HepG2 (cell line): ENCODE data around the gene PACSIN1. TPM values are rescaled to one million over a fixed set of nuclear protein-coding genes. Genes with fewer than 3 reads are reported as not detected.

Experiments used
- BATF2 ChIP-seq: sonication (generic); formaldehyde crosslinking; IDR thresholded peaks from 2 replicates; pipeline ENCODE4 v1.8.0; 2022; ENCODE audit warnings: mild to moderate bottlenecking, missing genetic modification reagents, moderate library complexity
- HMGA1 ChIP-seq: sonication (generic); formaldehyde crosslinking; conservative IDR thresholded peaks from 2 replicates; pipeline ENCODE4 v1.4.0; 2020; ENCODE audit warnings: missing genetic modification reagents
- HNF1B ChIP-seq: sonication (generic); formaldehyde crosslinking; IDR thresholded peaks from 2 replicates; pipeline ENCODE4 v1.5.1; 2020; ENCODE audit warnings: mild to moderate bottlenecking, moderate library complexity, missing genetic modification reagents
- HNRNPH1 ChIP-seq: fragments of 200-400 bp; formaldehyde crosslinking; optimal IDR thresholded peaks from 2 replicates; pipeline ENCODE3; 2017; ENCODE audit warnings: mild to moderate bottlenecking, low read depth, low read length
- IKZF1 ChIP-seq: fragments of 450-650 bp; IDR thresholded peaks from 2 replicates; pipeline ENCODE4 v1.7.1; 2016
- KDM5B ChIP-seq: sonication (generic); formaldehyde crosslinking; IDR thresholded peaks from 2 replicates; pipeline ENCODE4 v1.4.0; 2020; ENCODE audit warnings: missing genetic modification reagents, mild to moderate bottlenecking, borderline replicate concordance
- KMT2B ChIP-seq: IDR thresholded peaks from 2 replicates; pipeline ENCODE4 v1.6.1; 2016; ENCODE audit warnings: missing genetic modification reagents, missing compliant biosample characterization
- NFE2 ChIP-seq: sonication (generic); formaldehyde crosslinking; IDR thresholded peaks from 2 replicates; pipeline ENCODE4 v1.4.0; 2020; ENCODE audit warnings: missing genetic modification reagents
- NFKB2 ChIP-seq: sonication (generic); formaldehyde crosslinking; IDR thresholded peaks from 2 replicates; pipeline ENCODE4 v1.4.0; 2020; ENCODE audit warnings: missing genetic modification reagents, borderline replicate concordance
- PPARG ChIP-seq: conservative IDR thresholded peaks from 2 replicates; pipeline ENCODE4 v1.6.1; 2016; ENCODE audit warnings: missing biosample characterization, missing genetic modification reagents
- RBFOX2 ChIP-seq: fragments of 200-400 bp; formaldehyde crosslinking; IDR thresholded peaks from 2 replicates; pipeline ENCODE4 v1.6.1; 2017; ENCODE audit warnings: low read depth, mild to moderate bottlenecking, low read length
- SNAPC5 ChIP-seq: sonication (generic); formaldehyde crosslinking; IDR thresholded peaks from 2 replicates; pipeline ENCODE4 v1.8.1; 2023; ENCODE audit warnings: mild to moderate bottlenecking, missing genetic modification reagents, borderline replicate concordance
- SOX6 ChIP-seq, 2 experiments: fragments of 450-650 bp in 1 of 2; sonication (generic) in 1 of 2; formaldehyde crosslinking in 1 of 2; IDR thresholded peaks; 2 replicates each; pipeline versions ENCODE4 v1.4.0 to v1.6.1; 2017 to 2020; ENCODE audit warnings: antibody characterized with exemption in 1 of 2, mild to moderate bottlenecking in 1 of 2, missing genetic modification reagents in 1 of 2
- STAG1 ChIP-seq: sonication (generic); formaldehyde crosslinking; IDR thresholded peaks from 2 replicates; pipeline ENCODE4 v1.4.0; 2020; ENCODE audit warnings: missing genetic modification reagents
- ZBTB7B ChIP-seq: sonication (generic); formaldehyde crosslinking; IDR thresholded peaks from 2 replicates; pipeline ENCODE4 v1.4.0; 2020; ENCODE audit warnings: missing genetic modification reagents
- ZNF225 ChIP-seq: sonication (generic); formaldehyde crosslinking; IDR thresholded peaks from 2 replicates; pipeline ENCODE4 v1.4.0; 2020; ENCODE audit warnings: mild to moderate bottlenecking, missing genetic modification reagents
- ZNF558 ChIP-seq: sonication (generic); formaldehyde crosslinking; IDR thresholded peaks from 2 replicates; pipeline ENCODE4 v1.9.0; 2022; ENCODE audit warnings: mild to moderate bottlenecking, missing genetic modification reagents, borderline replicate concordance
- ZNF746 ChIP-seq: sonication (generic); formaldehyde crosslinking; IDR thresholded peaks from 2 replicates; pipeline ENCODE4 v1.8.0; 2022; ENCODE audit warnings: mild to moderate bottlenecking, missing genetic modification reagents
- ZNF782 ChIP-seq: sonication (generic); formaldehyde crosslinking; IDR thresholded peaks from 2 replicates; pipeline ENCODE4 v1.4.0; 2020; ENCODE audit warnings: missing genetic modification reagents, mild to moderate bottlenecking, borderline replicate concordance
- ZNF790 ChIP-seq: sonication (generic); formaldehyde crosslinking; IDR thresholded peaks from 2 replicates; pipeline ENCODE4 v1.8.0; 2022; ENCODE audit warnings: missing genetic modification reagents, mild to moderate bottlenecking, borderline replicate concordance
- polyA plus RNA-seq, 8 experiments: library from polyadenylated mRNA; depleted of rRNA in 3 of 8; stranded (reverse) in 7 of 8; unstranded in 1 of 8; fragments of >200 nt; fragmentation: Illumina TruSeq in 4 of 8; extraction: Trizol in 4 of 8; gene quantifications; 2 replicates each; pipeline versions ENCODE4 v1.2.1 to v1.2.3, GENCODE V29; 2011 to 2016; ENCODE audit warnings: low read depth in 4 of 8, missing spikeins in 1 of 8, mixed read lengths in 1 of 8; ENCODE audit not compliant: insufficient read depth in 1 of 8
- total RNA-seq, 5 experiments: library from RNA; depleted of rRNA; stranded (reverse); fragments of >200 nt; fragmentation: Illumina TruSeq; extraction: Trizol; gene quantifications; 2 replicates each; pipeline ENCODE4 v1.2.3, GENCODE V29; 2016; ENCODE audit warnings: low read depth in 1 of 5
- TF ChIP-seq, protein P1 (sequence below): sonication (generic); formaldehyde crosslinking; conservative IDR thresholded peaks from 2 replicates; pipeline ENCODE4 v1.4.0; 2020; ENCODE audit warnings: mild to moderate bottlenecking, missing genetic modification reagents, moderate library complexity

PACSIN1 gene
- total and polyA plus RNA-seq, 2 of the 13 experiments (the other 11 are each of a cell fraction or from before 2014, with no cell fraction given), result not detected

- TF ChIP-seq, protein P1, sequence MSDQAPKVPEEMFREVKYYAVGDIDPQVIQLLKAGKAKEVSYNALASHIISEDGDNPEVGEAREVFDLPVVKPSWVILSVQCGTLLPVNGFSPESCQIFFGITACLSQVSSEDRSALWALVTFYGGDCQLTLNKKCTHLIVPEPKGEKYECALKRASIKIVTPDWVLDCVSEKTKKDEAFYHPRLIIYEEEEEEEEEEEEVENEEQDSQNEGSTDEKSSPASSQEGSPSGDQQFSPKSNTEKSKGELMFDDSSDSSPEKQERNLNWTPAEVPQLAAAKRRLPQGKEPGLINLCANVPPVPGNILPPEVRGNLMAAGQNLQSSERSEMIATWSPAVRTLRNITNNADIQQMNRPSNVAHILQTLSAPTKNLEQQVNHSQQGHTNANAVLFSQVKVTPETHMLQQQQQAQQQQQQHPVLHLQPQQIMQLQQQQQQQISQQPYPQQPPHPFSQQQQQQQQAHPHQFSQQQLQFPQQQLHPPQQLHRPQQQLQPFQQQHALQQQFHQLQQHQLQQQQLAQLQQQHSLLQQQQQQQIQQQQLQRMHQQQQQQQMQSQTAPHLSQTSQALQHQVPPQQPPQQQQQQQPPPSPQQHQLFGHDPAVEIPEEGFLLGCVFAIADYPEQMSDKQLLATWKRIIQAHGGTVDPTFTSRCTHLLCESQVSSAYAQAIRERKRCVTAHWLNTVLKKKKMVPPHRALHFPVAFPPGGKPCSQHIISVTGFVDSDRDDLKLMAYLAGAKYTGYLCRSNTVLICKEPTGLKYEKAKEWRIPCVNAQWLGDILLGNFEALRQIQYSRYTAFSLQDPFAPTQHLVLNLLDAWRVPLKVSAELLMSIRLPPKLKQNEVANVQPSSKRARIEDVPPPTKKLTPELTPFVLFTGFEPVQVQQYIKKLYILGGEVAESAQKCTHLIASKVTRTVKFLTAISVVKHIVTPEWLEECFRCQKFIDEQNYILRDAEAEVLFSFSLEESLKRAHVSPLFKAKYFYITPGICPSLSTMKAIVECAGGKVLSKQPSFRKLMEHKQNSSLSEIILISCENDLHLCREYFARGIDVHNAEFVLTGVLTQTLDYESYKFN (CRISPR knock-in tag), result peak; percentile 70
- no peak; the same call in 1 of the 2 replicates for TF ChIP-seq ZBTB7B (CRISPR knock-in tag)
- no peak for TF ChIP-seq ZNF790 (CRISPR knock-in tag)
- no peak; the same call in 1 of the 2 replicates for TF ChIP-seq ZNF225 (CRISPR knock-in tag)
- no peak for TF ChIP-seq RBFOX2
- TF ChIP-seq NFKB2 (CRISPR knock-in tag), result peak; percentile 73; the same call in 1 of the 2 replicates
- TF ChIP-seq SNAPC5 (CRISPR knock-in tag), result peak; percentile 73; the same call in 1 of the 2 replicates
- no peak for TF ChIP-seq IKZF1
- TF ChIP-seq PPARG (CRISPR knock-in tag), result 0 out of 2 replicates have a peak, but pooled peaks have one; percentile 43
- no peak for TF ChIP-seq ZNF746
- no peak for TF ChIP-seq ZNF558 (CRISPR knock-in tag)
- no peak for TF ChIP-seq KMT2B (CRISPR knock-in tag)
- TF ChIP-seq ZNF782, result peak; percentile 86
- no peak for TF ChIP-seq BATF2
- TF ChIP-seq STAG1, result peak; percentile 83
- no peak for TF ChIP-seq HNRNPH1
- no peak for TF ChIP-seq HMGA1 (CRISPR knock-in tag)
- peak; percentile 83 for TF ChIP-seq HNF1B (CRISPR knock-in tag)
- no peak for TF ChIP-seq SOX6 (IDR thresholded peaks at IDR 0.05)
- TF ChIP-seq SOX6 (CRISPR knock-in tag; IDR thresholded peaks at IDR 0.05), result peak; percentile 71; the same call in 1 of the 2 replicates
- TF ChIP-seq KDM5B (CRISPR knock-in tag), result peak; percentile 76
- no peak for TF ChIP-seq NFE2
Observed at GRCh38 chr6:34560366-34561226, 94.7 kb downstream of the PACSIN1 start (continued).
